PFSK-1 (cell line): Measurements from ENCODE around the gene C16orf92.

Source experiments
- FOXP2 ChIP-seq: optimal IDR thresholded peaks from 2 replicates; pipeline ENCODE3; 2011; ENCODE audit warnings: borderline replicate concordance, control low read depth, inconsistent platforms; ENCODE audit not compliant: insufficient read depth; ENCODE audit errors: extremely low read length, extremely low read depth
- POLR2AphosphoS5 ChIP-seq: IDR thresholded peaks from 2 replicates; pipeline ENCODE4 v1.6.1; 2012; ENCODE audit warnings: low read depth, mild to moderate bottlenecking, control low read depth, low read length, moderate library complexity
- REST ChIP-seq, 2 experiments: IDR thresholded peaks; 2 replicates each; pipeline versions ENCODE4 v1.6.1 to v1.8.0; 2011 to 2012; ENCODE audit warnings: low read depth in 2 of 2, low read length in 2 of 2, control low read depth in 1 of 2, inconsistent platforms in 1 of 2, mild to moderate bottlenecking in 1 of 2, moderate library complexity in 1 of 2; ENCODE audit not compliant: insufficient read depth in 1 of 2
- SIN3A ChIP-seq: IDR thresholded peaks from 2 replicates; pipeline ENCODE4 v1.6.1; 2012; ENCODE audit warnings: mild to moderate bottlenecking, low read length, moderate library complexity, borderline replicate concordance; ENCODE audit not compliant: insufficient read depth
- TAF1 ChIP-seq: IDR thresholded peaks from 2 replicates; pipeline ENCODE4 v1.6.1; 2012; ENCODE audit warnings: low read length, control low read depth, borderline replicate concordance; ENCODE audit not compliant: insufficient read depth

GRCh38 chr16:29996766-29997250, 26.2 kb upstream of the C16orf92 start:
- TF ChIP-seq TAF1 (no peak), REST (IDR thresholded peaks at IDR 0.05; ENCODE audit: insufficient read depth in 1 of 2, low read depth in 2 of 2, low read length in 2 of 2) (no peak), POLR2AphosphoS5 (no peak), SIN3A (no peak), FOXP2 (no peak)
